Ramos (cell line): ENCODE data around the gene GASK1A.

Source experiments
- in situ Hi-C: fragments of 300-500 bp; cut with MboI; formaldehyde crosslinking; loops from one replicate; pipeline ENCODE4 v1.14.3; 2022; ENCODE audit warnings: low sequenced_read_pairs; ENCODE audit not compliant: unreplicated experiment

GASK1A gene

GRCh38 chr3:42980909-42981308 lies 1.8 kb downstream of the GASK1A start:
- in situ Hi-C loops: no loop called here

DNA sequence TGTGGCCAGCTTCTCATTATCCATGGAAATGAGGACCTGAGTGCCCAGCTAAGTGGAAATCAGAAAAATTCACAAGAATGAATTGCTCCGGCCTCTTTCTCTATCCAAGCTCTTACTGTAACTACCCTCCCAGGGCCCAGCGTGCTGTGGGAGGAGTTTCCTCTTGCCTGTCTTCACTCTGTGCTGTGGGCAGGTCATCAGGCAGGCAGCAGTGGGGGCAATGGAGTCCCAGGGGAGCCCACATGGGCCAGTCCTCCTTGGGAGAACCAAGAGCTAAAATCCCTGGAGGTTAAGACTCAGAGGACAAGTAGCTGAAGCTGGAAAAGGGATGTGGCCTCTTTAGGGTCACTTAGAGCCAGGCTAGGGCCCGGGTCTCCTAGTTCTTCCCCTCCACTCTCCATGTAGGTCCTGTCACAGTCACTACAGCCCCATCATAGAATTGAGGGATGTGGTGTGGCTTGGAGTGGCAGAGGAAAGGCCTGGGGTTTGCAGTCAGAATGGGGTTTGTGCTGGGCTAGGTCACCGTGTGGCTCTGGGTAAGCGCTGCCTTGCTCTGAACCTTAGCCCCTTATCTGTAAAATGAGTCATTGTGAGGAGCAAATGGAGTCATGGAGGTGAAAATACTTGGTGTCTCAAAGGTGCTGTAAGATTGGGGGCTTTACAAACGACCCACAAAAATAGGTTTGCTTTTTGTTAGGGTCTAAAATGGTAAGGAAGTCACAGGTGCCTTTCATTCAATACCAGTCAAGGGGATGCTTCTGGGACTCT lies 3.7 kb downstream of the GASK1A start:
- in situ Hi-C loops: no loop called here

DNA sequence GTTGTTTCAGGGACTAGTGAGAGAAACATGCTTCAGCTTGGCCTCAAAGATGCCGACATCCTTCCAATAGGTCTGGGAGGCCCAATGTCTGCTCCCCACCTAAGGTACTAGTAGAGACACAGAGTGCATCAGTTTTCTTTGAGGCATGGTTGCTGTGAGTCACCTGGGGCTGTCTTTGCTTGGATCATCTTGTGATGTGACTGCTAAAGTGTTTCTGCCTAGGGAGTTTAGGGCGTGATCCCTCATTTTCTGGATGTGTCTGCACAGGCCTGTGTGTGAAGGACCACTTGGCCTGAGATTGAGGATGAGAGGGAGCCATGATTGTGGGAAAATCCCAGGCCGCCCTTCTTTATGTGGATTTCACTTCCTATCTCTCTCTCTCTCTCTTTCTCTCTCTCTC lies 4.8 kb downstream of the GASK1A start:
- in situ Hi-C loops: no loop called here

GRCh38 chr3:42984701-42985100 lies 5.6 kb downstream of the GASK1A start:
- in situ Hi-C loops: no loop called here

DNA sequence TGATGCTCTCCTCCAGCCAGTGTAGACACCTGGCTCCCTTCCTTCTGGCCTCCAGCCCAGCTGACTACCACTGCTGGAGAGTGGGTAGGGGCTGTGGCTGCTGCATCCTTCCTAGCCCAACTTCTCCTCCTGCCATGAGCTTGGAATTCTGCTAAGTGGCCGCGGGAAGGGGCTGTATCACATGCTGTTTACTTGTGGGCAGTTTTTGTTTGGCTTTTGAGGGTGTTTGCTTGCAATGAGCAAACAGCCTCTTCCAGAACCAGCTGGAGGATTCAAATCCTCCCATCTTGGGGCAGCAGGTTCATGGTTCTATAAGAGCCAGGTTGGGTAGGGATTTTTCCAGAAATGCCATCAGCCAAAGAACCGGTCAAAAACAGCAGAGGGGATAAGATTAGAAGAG lies 9.0 kb downstream of the GASK1A start:
- in situ Hi-C loops: no loop called here

GRCh38 chr3:42988566-42988965 lies 9.5 kb downstream of the GASK1A start:
- in situ Hi-C loops: no loop called here

DNA sequence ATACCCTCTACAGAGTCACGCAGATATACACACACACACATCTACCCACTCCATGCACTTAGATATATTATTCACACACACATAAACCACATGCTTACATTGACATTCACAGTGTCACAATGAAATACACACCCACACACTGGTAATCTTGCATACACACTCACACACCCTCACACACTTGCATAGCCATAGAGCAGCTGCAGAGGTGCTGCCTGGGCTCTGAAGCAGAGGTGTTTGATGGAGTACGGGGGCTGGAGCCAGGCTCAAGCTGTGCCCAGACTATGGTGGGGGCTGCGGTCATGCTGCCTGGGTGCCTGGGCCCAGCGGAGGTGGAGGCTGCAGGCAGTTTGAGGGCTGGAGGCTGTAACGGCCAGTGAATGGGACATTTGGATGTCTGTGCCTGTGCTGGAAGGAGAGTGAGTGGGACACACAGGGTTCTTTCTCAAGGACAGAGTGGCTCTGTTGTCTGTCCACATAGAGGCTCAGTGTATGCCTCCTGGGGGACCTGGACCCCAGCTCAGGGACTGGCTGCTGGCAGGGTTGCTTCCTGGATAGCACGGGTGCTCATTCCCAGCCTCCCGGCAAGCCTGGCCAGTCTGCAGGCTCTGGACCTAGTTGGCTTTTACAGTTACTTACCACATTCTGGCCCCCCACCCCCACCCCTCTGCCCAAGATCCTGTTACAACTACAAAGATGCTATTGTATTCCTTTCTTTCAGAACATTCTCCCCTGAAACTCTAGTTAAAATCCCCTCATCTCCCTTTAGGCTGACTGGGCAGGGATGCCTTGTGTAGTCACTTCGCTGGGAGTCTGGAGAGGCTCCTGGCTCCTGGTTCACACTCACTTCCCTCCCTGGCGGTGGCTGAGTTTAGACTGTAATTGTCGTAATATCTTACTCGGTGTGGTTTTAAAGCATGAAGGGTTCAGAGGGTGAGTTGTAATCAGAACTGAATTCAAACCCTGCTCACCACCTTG lies 12.5 kb downstream of the GASK1A start:
- in situ Hi-C loops: no loop called here

GRCh38 chr3:42994595-42994994 lies 15.5 kb downstream of the GASK1A start:
- in situ Hi-C loops: no loop called here

GRCh38 chr3:42996021-42996420 lies 16.9 kb downstream of the GASK1A start:
- in situ Hi-C loops: no loop called here

DNA sequence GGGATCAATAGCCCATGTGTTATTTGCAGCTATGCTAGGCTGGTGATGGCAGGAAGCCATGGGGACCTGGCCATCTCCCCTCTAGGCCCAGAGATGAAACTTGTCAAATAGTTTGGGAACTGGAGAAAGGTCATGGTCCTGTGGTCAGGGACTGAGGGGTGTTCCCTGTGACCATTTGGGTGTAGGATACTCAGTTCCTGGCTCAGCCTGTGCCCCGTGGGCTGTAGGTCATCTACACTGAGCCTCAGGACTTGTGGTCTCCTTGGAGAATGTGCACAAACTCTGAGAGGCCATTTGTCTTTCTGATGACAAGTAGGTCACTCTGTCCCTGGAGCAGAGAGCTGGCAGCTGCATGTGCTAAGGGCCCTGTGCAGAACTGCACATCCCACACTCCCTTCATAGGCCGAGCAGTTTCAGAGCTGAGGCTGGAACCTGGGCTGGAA lies 17.5 kb downstream of the GASK1A start:
- in situ Hi-C loops: no loop called here

GRCh38 chr3:42999212-42999611 lies 20.1 kb downstream of the GASK1A start:
- in situ Hi-C loops: no loop called here

- in situ Hi-C loops: no loop called here
Measured at GRCh38 chr3:42999632-43000031, 20.5 kb downstream of the GASK1A start.

GRCh38 chr3:43000387-43000786 lies 21.3 kb downstream of the GASK1A start:
- in situ Hi-C loops: no loop called here

GRCh38 chr3:43001094-43001553 lies 22.0 kb downstream of the GASK1A start:
- in situ Hi-C loops: no loop called here

- in situ Hi-C loops: no loop called here
Measured at GRCh38 chr3:43001556-43002121, 22.5 kb downstream of the GASK1A start.

DNA sequence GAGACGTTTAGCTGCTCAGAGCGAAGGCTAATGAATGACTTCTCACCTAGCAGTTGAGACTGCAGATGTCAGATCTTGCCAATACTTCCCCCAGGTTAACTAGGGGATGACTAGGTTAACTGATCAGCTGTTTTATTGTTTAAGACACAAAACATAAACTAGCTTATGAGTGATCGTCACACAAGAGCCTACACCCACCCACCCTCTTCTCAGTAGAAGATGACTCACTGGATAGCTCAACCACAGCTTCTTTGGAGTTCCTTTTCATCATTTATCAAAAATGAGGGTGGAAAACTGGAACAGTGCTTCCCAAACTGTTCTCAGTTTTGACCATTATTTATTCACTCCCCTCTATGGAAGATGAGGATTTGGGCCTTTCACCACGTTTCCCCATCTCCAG lies 25.2 kb downstream of the GASK1A start:
- in situ Hi-C loops: no loop called here

- in situ Hi-C loops: no loop called here
Measured at GRCh38 chr3:43005253-43005652, 26.1 kb downstream of the GASK1A start.

GRCh38 chr3:43005981-43006380 lies 26.9 kb downstream of the GASK1A start:
- in situ Hi-C loops: no loop called here

DNA sequence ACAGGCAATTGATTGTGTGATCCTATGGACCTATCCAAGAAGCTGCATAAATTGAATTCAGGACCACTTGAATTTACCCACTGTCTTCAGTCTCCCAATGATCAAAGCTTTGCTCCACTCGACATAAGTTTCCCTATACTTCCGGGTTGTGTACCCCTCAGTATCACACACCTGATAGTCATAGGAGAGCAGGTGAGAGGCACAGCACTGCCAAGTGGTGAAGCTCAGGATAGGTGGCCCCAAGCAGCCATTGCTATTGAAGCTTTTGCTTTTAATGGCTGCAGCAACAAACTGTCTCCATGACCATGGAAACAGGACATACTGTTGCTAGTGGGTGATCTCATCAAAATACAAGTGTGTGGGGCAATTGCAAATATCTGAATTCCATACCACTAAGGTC lies 27.7 kb downstream of the GASK1A start:
- in situ Hi-C loops: no loop called here

DNA sequence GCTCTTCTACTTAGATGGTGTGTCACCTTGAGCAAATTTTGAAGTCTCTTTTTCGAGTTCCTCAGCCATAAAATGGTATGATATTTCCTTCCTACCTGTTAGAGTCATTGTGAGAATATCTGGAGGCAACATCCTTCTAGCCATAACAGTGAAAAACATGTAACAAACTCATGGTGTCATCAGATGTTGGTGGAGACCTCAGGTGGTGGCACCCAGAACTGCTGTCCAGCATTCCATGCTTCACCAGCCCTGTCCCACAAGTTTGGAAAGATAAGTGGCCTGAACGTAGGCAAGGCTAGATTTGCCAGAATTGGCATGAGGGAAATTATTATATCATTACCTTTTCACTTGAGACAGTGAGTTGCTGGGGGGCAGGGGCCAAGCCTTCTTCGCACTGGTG lies 30.4 kb downstream of the GASK1A start:
- in situ Hi-C loops: no loop called here

GRCh38 chr3:43010638-43011037 lies 31.5 kb downstream of the GASK1A start:
- in situ Hi-C loops: no loop called here
